Neuron (in vitro differentiated cells): Measurements from ENCODE around the gene THY1.

Source experiments
- H2AFZ ChIP-seq: one replicate; pipeline ENCODE4 v1.6.1; 2013; ENCODE audit warnings: low read depth, mild to moderate bottlenecking, inconsistent platforms, low read length, moderate library complexity
- H3K27me3 ChIP-seq: one replicate; pipeline ENCODE4 v1.6.1; 2013; ENCODE audit warnings: low read length; ENCODE audit not compliant: insufficient read depth
- H3K36me3 ChIP-seq: one replicate; pipeline ENCODE4 v1.6.1; 2013; ENCODE audit warnings: low read length; ENCODE audit not compliant: insufficient read depth
- H3K4me1 ChIP-seq: one replicate; pipeline ENCODE4 v1.6.1; 2013; ENCODE audit warnings: low read length; ENCODE audit not compliant: insufficient read depth
- H3K4me3 ChIP-seq: 2 replicates; pipeline ENCODE4 v1.5.1; 2013; ENCODE audit warnings: mild to moderate bottlenecking, low read length, moderate library complexity
- H3K9me3 ChIP-seq: one replicate; pipeline ENCODE4 v1.6.1; 2013; ENCODE audit warnings: low read length

Gene THY1

GRCh38 chr11:119381181-119381988 lies 41.6 kb downstream of the THY1 start, which contains the start of gene USP2:
USP2 (minus strand) TSS chr11:119381690; CDS start chr11:119373480, 8,210 bp downstream.
- H3K9me3 ChIP-seq = no peaks in the 10 kb centered on the region
- peaks cover 30% of the 10 kb centered on the region for H3K4me1 ChIP-seq
- peaks cover 20% of the 10 kb centered on the region for H3K27me3 ChIP-seq
- H3K36me3 ChIP-seq = no peaks in the 10 kb centered on the region
- peak within 1 kb of the TSS; percentile 63 for H2AFZ ChIP-seq
- peak within 1 kb of the TSS; percentile 52 for H3K4me3 ChIP-seq

DNA sequence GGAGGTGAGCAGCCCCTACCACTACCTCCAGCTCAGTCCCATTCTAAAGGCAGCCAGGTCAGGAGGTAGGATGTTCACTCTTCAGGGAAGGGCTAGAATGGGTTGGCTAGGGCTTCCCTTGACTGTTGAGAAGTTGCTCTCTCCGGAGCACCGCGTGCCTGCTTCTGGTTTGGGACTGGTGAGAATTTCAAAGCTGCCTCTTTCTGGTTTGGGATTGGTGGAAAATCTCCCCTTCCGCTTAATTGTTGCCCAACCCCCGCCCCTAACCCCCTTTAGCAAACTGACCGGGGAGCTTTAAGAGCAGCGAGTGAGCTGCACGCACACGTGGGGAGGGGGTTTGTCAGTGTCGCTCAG lies 42.2 kb downstream of the THY1 start:
- peak overlapping the region; percentile 52 for H3K4me3 ChIP-seq
- no peaks in the 10 kb centered on the region for H3K9me3 ChIP-seq
- H3K4me1 ChIP-seq = peaks cover 36% of the 10 kb centered on the region
- H3K36me3 ChIP-seq = no peaks in the 10 kb centered on the region
- H2AFZ ChIP-seq = peak overlapping the region; percentile 56
- H3K27me3 ChIP-seq = peaks cover 20% of the 10 kb centered on the region

DNA sequence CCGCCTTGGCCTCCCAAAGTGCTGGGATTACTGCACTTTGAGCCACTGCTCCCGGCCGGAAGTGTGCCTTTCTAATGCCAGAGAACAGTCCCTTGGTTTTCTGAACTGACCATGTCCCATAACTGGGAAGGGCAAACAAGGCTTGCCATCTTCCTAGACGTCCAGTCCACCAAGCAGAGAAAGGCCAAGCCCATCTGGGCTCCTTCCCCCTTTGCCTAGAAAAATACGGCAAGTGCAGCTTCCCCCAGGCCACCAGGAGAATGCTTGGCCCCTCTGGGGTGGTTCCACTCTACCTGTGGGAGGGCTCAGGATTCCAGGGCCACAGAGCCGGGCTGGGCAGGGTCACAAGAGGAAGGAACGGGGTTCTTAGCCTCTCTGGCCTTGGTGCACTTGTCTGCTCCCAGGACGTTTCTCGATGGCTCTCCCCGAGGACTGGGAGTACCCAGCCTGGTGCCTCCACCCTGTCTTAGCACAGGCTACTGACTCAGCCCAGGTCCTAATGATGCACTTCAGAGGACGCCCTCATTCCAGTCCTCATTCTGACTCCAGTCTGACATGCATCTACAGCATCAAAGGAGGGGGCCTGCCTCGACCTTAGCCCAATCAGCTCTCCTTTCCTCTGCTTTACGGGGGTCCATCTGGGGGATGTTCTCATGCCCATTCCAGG lies 42.7 kb downstream of the THY1 start:
- Histone ChIP-seq H3K4me3 (peak overlapping the region; percentile 52), H3K36me3 (no peaks in the 10 kb centered on the region), H3K27me3 (peaks cover 20% of the 10 kb centered on the region), H3K4me1 (peaks cover 41% of the 10 kb centered on the region), H3K9me3 (no peaks in the 10 kb centered on the region), H2AFZ (no peak overlapping the region)

- Histone ChIP-seq H3K4me1 (peaks cover 52% of the 10 kb centered on the region), H3K4me3 (no peak overlapping the region), H3K9me3 (no peaks in the 10 kb centered on the region), H3K27me3 (peaks cover 20% of the 10 kb centered on the region), H2AFZ (no peak overlapping the region), H3K36me3 (no peaks in the 10 kb centered on the region)
Observed at GRCh38 chr11:119378851-119379465, 44.0 kb downstream of the THY1 start.

GRCh38 chr11:119377961-119378667 lies 44.9 kb downstream of the THY1 start:
- Histone ChIP-seq H3K4me3 (no peak overlapping the region), H3K4me1 (peaks cover 52% of the 10 kb centered on the region)

GRCh38 chr11:119377112-119377901 lies 45.7 kb downstream of the THY1 start:
- Histone ChIP-seq H2AFZ (no peak overlapping the region), H3K36me3 (no peaks in the 10 kb centered on the region), H3K27me3 (peaks cover 16% of the 10 kb centered on the region), H3K4me3 (no peak overlapping the region), H3K4me1 (peaks cover 52% of the 10 kb centered on the region), H3K9me3 (no peaks in the 10 kb centered on the region)

More at GRCh38 chr11:119377961-119378667, 44.9 kb downstream of the THY1 start:
- Histone ChIP-seq H3K36me3 (no peaks in the 10 kb centered on the region), H2AFZ (no peak overlapping the region), H3K9me3 (no peaks in the 10 kb centered on the region), H3K27me3 (peaks cover 16% of the 10 kb centered on the region)

DNA sequence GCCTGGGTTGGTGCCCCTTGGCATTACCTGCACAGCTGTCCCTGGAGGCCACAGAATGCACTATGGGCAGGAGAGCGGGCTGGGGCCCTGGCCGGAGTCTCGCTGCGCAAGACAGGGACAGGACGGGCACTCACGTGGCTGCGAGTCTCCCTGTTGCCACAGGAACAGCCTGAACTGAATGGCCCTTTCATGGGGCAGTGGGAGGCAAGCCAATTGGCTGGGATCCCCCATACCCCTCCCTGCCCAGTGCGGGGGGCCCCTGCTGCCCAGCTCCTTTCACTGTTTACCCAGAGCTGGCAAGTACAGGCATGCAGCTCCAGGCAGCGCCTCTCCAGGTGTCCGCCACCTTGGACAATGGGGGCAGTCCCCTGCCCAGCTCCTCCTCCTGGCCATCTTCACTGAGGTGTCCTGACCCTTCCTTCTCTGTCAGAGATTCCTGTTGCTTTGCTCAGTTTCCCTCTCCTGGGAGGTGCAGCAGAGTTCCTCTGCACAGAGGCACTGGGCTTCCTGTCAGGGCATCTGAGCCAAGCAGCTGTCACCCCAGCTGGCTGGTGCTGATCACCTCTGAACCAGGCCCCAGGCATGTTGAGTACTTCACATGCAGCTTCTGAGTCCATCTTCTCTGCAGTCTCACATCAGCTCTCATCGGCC lies 46.6 kb downstream of the THY1 start:
- Histone ChIP-seq H3K36me3 (no peaks in the 10 kb centered on the region), H2AFZ (no peak overlapping the region), H3K4me3 (peak overlapping the region; percentile 26), H3K9me3 (no peaks in the 10 kb centered on the region), H3K27me3 (peaks cover 16% of the 10 kb centered on the region), H3K4me1 (peaks cover 46% of the 10 kb centered on the region)

- Histone ChIP-seq H3K4me1 (peaks cover 38% of the 10 kb centered on the region), H2AFZ (no peak overlapping the region), H3K4me3 (peak overlapping the region; percentile 26), H3K27me3 (peaks cover 12% of the 10 kb centered on the region), H3K36me3 (no peaks in the 10 kb centered on the region), H3K9me3 (no peaks in the 10 kb centered on the region)
Observed at GRCh38 chr11:119375337-119376196, 47.4 kb downstream of the THY1 start.

DNA sequence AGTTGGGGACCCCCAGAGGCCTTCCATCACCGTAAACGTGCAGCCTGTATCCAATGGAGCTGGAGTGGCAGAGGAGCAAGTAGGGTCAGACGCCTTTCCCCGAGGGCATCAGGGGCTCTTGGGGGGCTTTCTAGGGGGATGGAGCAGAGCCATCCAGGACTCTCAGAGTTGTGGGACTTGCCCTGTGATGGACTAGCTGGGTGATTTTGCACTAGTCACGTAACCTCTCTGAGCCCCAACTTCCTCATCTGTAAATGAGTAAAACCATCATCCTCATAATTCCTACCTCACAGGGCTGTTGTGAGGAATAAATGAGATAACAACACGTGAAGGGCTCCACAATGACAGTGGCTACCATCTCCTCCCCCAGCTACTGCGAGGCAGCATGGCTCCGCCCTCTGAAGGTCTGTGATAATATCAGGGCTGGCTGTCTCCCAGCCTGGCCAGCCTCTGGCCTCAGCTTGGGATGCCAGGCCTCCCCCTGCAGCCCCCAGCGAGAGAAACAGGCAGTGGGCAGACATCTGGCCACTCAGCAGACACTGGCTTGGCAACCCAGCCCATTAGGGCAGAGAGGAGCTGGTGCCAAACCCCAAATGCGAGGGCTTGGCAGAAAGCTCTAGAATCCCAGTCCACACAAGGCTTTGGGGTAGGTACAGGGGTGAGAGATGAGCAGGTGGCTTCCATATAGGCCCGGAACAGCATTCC lies 48.2 kb downstream of the THY1 start:
- H3K9me3 ChIP-seq = no peaks in the 10 kb centered on the region
- H2AFZ ChIP-seq = no peak overlapping the region
- H3K4me3 ChIP-seq = no peak overlapping the region
- H3K27me3 ChIP-seq = peaks cover 8% of the 10 kb centered on the region
- peaks cover 37% of the 10 kb centered on the region for H3K4me1 ChIP-seq
- no peaks in the 10 kb centered on the region for H3K36me3 ChIP-seq

DNA sequence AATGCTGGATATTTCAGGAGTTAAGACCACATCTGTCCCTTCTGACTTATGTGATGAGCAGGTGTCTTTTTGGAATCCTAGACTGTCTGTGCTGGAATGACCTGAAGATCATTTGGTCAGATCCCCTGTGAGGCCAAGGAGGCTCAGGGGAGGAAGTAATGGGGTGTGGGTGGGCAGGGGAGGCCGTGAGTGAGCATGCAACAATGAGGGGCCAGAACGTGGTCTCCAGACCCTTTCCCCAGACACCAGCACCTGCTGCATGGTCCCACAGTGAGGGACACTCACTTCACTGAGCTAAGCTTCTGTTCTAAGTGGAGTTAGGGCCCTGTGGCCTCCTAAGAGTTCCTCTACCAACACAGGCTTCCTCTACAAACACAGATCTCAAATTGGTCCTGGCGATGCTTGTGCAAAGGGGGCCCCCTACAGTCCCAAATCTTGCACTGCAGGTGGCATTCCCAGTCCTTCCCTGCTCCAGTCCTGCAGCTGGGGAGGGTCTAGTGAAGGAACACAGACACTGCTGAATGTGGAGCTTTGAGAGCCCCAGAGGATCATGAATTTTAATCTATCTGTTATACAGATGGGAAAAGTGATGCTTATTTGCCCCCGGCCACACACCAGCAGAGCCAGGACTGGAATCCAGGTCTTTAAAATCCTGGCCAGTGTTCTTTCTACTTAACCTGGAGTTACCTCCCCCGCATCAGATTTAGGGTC lies 48.9 kb downstream of the THY1 start:
- H3K27me3 ChIP-seq = peaks cover 8% of the 10 kb centered on the region
- H3K4me3 ChIP-seq = no peak overlapping the region
- no peak overlapping the region for H2AFZ ChIP-seq
- no peaks in the 10 kb centered on the region for H3K36me3 ChIP-seq
- H3K9me3 ChIP-seq = no peaks in the 10 kb centered on the region
- peaks cover 37% of the 10 kb centered on the region for H3K4me1 ChIP-seq
